Measurements from ENCODE around the gene CHST7. TPM values are rescaled to one million over a fixed set of nuclear protein-coding genes. Genes with fewer than 3 reads are reported as not detected.

The CHST7 gene
- total and polyA plus RNA-seq, 2 of the 13 experiments (the other 11 are each of a cell fraction or from before 2014, with no cell fraction given) = 2.4 to 5.2 TPM

- no peak for TF ChIP-seq ZNF609 (CRISPR knock-in tag; IDR thresholded peaks at IDR 0.05; ENCODE audit: borderline replicate concordance)
Observed at GRCh38 chrX:46551494-46552128, 22.0 kb upstream of the CHST7 start (continued).

GRCh38 chrX:46553935-46554334 is 19.6 kb upstream of the CHST7 start:
- Histone ChIP-seq H3K36me3 (replicated peaks in 1 of 2; ENCODE audit: control insufficient read depth in 1 of 2, insufficient read depth in 2 of 2, low read length in 2 of 2) (no peaks in the 10 kb centered on the region), H3K4me3 (replicated peaks in 1 of 3; ENCODE audit: insufficient read depth in 1 of 3, low read depth in 2 of 3, low read length in 3 of 3) (no peak overlapping the region), H3K27me3 (ENCODE audit: control insufficient read depth in 1 of 2, insufficient read depth in 2 of 2, low read length in 2 of 2) (no peaks in the 10 kb centered on the region), H3K27ac (ENCODE audit: extremely low read length, insufficient read depth, low read length) (no peak overlapping the region), H4K20me1 (ENCODE audit: insufficient read depth, low read length) (no peaks in the 10 kb centered on the region), H3K9ac (ENCODE audit: insufficient read depth, low read depth, low read length) (no peak overlapping the region), H3K4me1 (ENCODE audit: insufficient read depth, low read length) (no peaks in the 10 kb centered on the region), H3K4me2 (ENCODE audit: low read depth, low read length) (no peak overlapping the region), H3K79me2 (ENCODE audit: insufficient read depth, low read length) (no peaks in the 10 kb centered on the region), H3K9me3 (ENCODE audit: low read length) (no peaks in the 10 kb centered on the region), H2AFZ (ENCODE audit: low read length) (no peak overlapping the region)
- CTCF ChIA-PET (ENCODE audit: low intra/inter-chr PET ratio, low total read pairs) = no interaction called here
- no TSS peak for BruUV-seq (replicated peaks)
- DNase-seq (ENCODE audit: low spot score) = no peak
- TF ChIP-seq ZNF7 (CRISPR knock-in tag; IDR thresholded peaks at IDR 0.05) (peak; percentile 46; the same call in 1 of the 2 replicates), ZC3H4 (CRISPR knock-in tag; IDR thresholded peaks at IDR 0.05; ENCODE audit: borderline replicate concordance) (no peak), PITX1 (CRISPR knock-in tag; IDR thresholded peaks at IDR 0.05) (no peak), CREB3 (CRISPR knock-in tag; IDR thresholded peaks at IDR 0.05) (no peak), SALL1 (CRISPR knock-in tag; IDR thresholded peaks at IDR 0.05) (no peak)
- in situ Hi-C loops (cut with HindIII; ENCODE audit: extremely low pct_ligation_motif_present, low pct_unique_long_range_greater_than_20kb) (no loop called here), intact Hi-C loops (cut with micrococcal nuclease; ENCODE audit: unreplicated experiment) (no loop called here)
- POLR2A ChIA-PET = no interaction called here
- ATAC-seq = no peak
- 100% methylated on average over 3 of the region's 5 CpGs for WGBS (ENCODE audit: low lambda C conversion rate)
- peak; percentile 26 for FAIRE-seq

All from HepG2 (cell line).